MCF 10A (cell line): ENCODE data around the gene PLOD1. TPM values are rescaled to one million over a fixed set of nuclear protein-coding genes. Genes with fewer than 3 reads are reported as not detected.
"Not testable (repeated sequence)": the region's sequence is repeated elsewhere in the genome, so short reads cannot be mapped to it uniquely, and the experiment has no call there.

Experiments
- BruUV-seq: library from RNA; stranded (reverse); fragments of 400-500 nt; replicated peaks from 2 replicates; lab custom pipeline; 2021; lab: Mats Ljungman, UMichigan
- CTCF ChIA-PET: fragments of 300-600 bp; sonication (Branson Sonifier 250); formaldehyde crosslinking; extraction: SDS; loops from one replicate; lab custom pipeline; 2021; ENCODE audit warnings: antibody characterized with exemption, inconsistent platforms; lab: Yijun Ruan, JAX
- POLR2A ChIA-PET: fragments of 300-600, 350-650 bp; sonication (Branson Sonifier 250); formaldehyde crosslinking; extraction: SDS; loops from one replicate; lab custom pipeline; 2020; ENCODE audit warnings: antibody characterized with exemption, inconsistent platforms; lab: Yijun Ruan, JAX
- DNase-seq: peaks from one replicate; pipeline ENCODE4 v3.0.0-alpha.2; 2018; ENCODE audit not compliant: unreplicated experiment
- H3K27ac Mint-ChIP-seq: one replicate; pipeline ENCODE4 v1.8.0; 2022; ENCODE audit warnings: mild to moderate bottlenecking, low read depth, mixed read lengths; ENCODE audit not compliant: unreplicated experiment
- H3K27me3 Mint-ChIP-seq: one replicate; pipeline ENCODE4 v1.8.0; 2022; ENCODE audit warnings: mixed read lengths; ENCODE audit not compliant: insufficient read depth, unreplicated experiment
- H3K36me3 Mint-ChIP-seq: one replicate; pipeline ENCODE4 v1.8.0; 2022; ENCODE audit warnings: mild to moderate bottlenecking, moderate library complexity, mixed read lengths; ENCODE audit not compliant: insufficient read depth, unreplicated experiment
- H3K4me1 Mint-ChIP-seq: one replicate; pipeline ENCODE4 v1.8.0; 2022; ENCODE audit warnings: mixed read lengths; ENCODE audit not compliant: insufficient read depth, unreplicated experiment
- H3K4me3 Mint-ChIP-seq: one replicate; pipeline ENCODE4 v1.8.0; 2022; ENCODE audit warnings: mild to moderate bottlenecking, moderate library complexity, mixed read lengths; ENCODE audit not compliant: unreplicated experiment
- H3K9me3 Mint-ChIP-seq: one replicate; pipeline ENCODE4 v1.8.0; 2022; ENCODE audit warnings: mixed read lengths; ENCODE audit not compliant: unreplicated experiment
- CTCF ChIP-seq: fragments of 200-600 bp; IDR thresholded peaks from one replicate; pipeline ENCODE4 v1.8.0; 2022; ENCODE audit warnings: antibody characterized with exemption, mild to moderate bottlenecking; ENCODE audit not compliant: unreplicated experiment
- intact Hi-C: fragments of 100-400 bp; cut with micrococcal nuclease; formaldehyde crosslinking; loops from 2 replicates; pipeline ENCODE4 v1.14.1; 2022
- total RNA-seq: library from RNA; stranded (reverse); gene quantifications from 2 replicates; pipeline ENCODE4 v1.2.3, GENCODE V29; 2022

Gene PLOD1
- total RNA-seq, 1 experiment from 2014 or later = 48.2 TPM

GRCh38 chr1:11924334-11925195, 10.0 kb upstream of the PLOD1 start:
- H3K27me3 Mint-ChIP-seq = no peaks in the 10 kb centered on the region
- intact Hi-C loops = no loop called here

DNA sequence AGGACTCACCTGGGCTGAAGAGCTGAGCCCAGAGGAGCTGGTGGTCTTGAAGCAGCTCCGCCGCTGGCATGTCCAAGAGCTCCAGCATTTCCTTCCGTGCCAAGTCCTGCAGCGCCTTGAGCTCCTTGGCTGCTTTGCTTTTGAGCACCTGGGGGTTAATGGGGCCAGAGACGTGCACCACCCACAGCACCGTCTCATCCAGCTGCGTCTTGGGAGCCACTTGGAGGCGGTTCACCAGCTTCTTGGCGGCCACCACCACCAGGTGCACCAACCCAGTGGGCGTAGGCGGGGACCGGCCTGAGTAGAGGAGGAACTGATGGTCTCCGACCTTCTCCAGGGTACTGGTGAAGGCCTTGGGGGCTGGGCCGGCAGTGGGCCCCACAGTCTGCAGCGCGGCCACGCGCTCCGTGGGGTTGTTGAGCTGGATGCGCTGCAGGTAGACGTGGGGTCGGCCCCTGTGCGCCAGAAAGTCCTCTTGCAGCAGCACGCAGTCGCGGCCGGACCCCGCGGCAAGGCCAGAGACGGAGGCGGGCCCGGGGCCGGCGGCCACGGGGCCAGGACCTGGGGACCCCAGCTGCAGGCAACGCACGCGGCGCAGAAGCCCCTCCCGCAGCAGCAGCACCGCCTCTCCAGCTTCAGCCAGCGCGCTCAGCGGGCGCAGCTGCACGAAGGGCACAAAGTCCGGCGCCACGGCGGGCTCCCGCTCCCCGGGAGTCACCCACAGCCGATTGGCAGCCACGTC, 9.2 kb upstream of the PLOD1 start:
- H3K27ac Mint-ChIP-seq = not testable (repeated sequence)

More at GRCh38 chr1:11924334-11925195, 10.0 kb upstream of the PLOD1 start:
- POLR2A ChIA-PET = interaction anchor here (2.2 to 8.0 kb wide), 3 partner anchors 15 to 57 kb away, joined by 22 to 123 read pairs (median 70); partner anchors contain the start of gene MFN2
- Mint-ChIP-seq H3K4me1 (peaks cover 27% of the 10 kb centered on the region), H3K4me3 (peak overlapping the region; percentile 78), H3K36me3 (peaks cover 37% of the 10 kb centered on the region), H3K9me3 (no peaks in the 10 kb centered on the region), H3K27ac (peak overlapping the region; percentile 12)
- no peak for TF ChIP-seq CTCF
- TSS peak; percentile 21 for BruUV-seq
- DNase-seq = no peak
- CTCF ChIA-PET = no interaction called here

GRCh38 chr1:11925938-11926292, 8.6 kb upstream of the PLOD1 start:
- POLR2A ChIA-PET = interaction anchor here (0.9 to 2.3 kb wide), 6 partner anchors 9 to 189 kb away, joined by 3 to 70 read pairs (median 5); partner anchors contain the start of genes MFN2 and PLOD1
- peak overlapping the region; percentile 60 for H3K27ac Mint-ChIP-seq
- peak overlapping the region; percentile 75 for H3K4me3 Mint-ChIP-seq
- CTCF ChIA-PET = no interaction called here
- H3K36me3 Mint-ChIP-seq = peaks cover 36% of the 10 kb centered on the region
- BruUV-seq = no TSS peak
- DNase-seq = no peak
- H3K27me3 Mint-ChIP-seq = no peaks in the 10 kb centered on the region
- peaks cover 22% of the 10 kb centered on the region for H3K4me1 Mint-ChIP-seq
- no peak for TF ChIP-seq CTCF
- no peaks in the 10 kb centered on the region for H3K9me3 Mint-ChIP-seq
- intact Hi-C loops = no loop called here

More for the DNA sequence above, 9.2 kb upstream of the PLOD1 start:
- DNase-seq, BruUV-seq, H3K27me3 Mint-ChIP-seq, H3K9me3 Mint-ChIP-seq, intact Hi-C loops, CTCF ChIA-PET: not testable (repeated sequence)
- Mint-ChIP-seq H3K4me3 (peak overlapping the region; percentile 78), H3K36me3 (peaks cover 34% of the 10 kb centered on the region), H3K4me1 (peaks cover 20% of the 10 kb centered on the region)
- POLR2A ChIA-PET = interaction anchor here (0.9 to 2.3 kb wide), 4 partner anchors 16 to 188 kb away, joined by 3 to 70 read pairs (median 12); partner anchors contain the start of gene MFN2

- ChIA-PET POLR2A (interaction anchor here (1.1 to 5.0 kb wide), 3 partner anchors 9 to 53 kb away, joined by 4 to 83 read pairs (median 24); partner anchors contain the start of gene MFN2), CTCF (no interaction called here)
- no peak for DNase-seq
- H3K27ac Mint-ChIP-seq = no peak overlapping the region
- H3K36me3 Mint-ChIP-seq = peaks cover 18% of the 10 kb centered on the region
- H3K4me3 Mint-ChIP-seq = no peak overlapping the region
- intact Hi-C loops = no loop called here
- no peaks in the 10 kb centered on the region for H3K27me3 Mint-ChIP-seq
- peaks cover 26% of the 10 kb centered on the region for H3K4me1 Mint-ChIP-seq
- no peak for TF ChIP-seq CTCF
- BruUV-seq = no TSS peak
- no peaks in the 10 kb centered on the region for H3K9me3 Mint-ChIP-seq
Measured at GRCh38 chr1:11927866-11928592, 6.5 kb upstream of the PLOD1 start.
